Lung (tissue), 12 donors: ENCODE data around the gene SMPX. TPM values are rescaled to one million over a fixed set of nuclear protein-coding genes. Genes with fewer than 3 reads are reported as not detected.

Experiments
- ATAC-seq: fragments of 200-7000 bp; cut with Tn5 transposase; one replicate; pipeline ENCODE4 v1.9.1; 2020; ENCODE audit warnings: moderate number of reproducible peaks; ENCODE audit not compliant: insufficient read depth, low FRiP score
- DNase-seq, 3 donors: peaks; one replicate each; pipeline ENCODE4 v3.0.0-alpha.2; 2013 to 2017
- H3K27ac ChIP-seq, 2 donors: one replicate each; pipeline ENCODE4 v1.5.1; 2013; ENCODE audit warnings: mild to moderate bottlenecking in 2 of 2, moderate library complexity in 2 of 2, control low read depth in 1 of 2, inconsistent platforms in 1 of 2, low read depth in 1 of 2, low read length in 1 of 2
- H3K27me3 ChIP-seq, 3 donors: one replicate each; pipeline ENCODE4 v1.5.1; 2013; ENCODE audit warnings: low read length in 2 of 3; ENCODE audit not compliant: control insufficient read depth in 3 of 3, insufficient read depth in 3 of 3
- H3K36me3 ChIP-seq, 4 donors: one replicate each; pipeline ENCODE4 v1.5.1; 2013; ENCODE audit warnings: low read length in 4 of 4, mild to moderate bottlenecking in 1 of 4, moderate library complexity in 1 of 4; ENCODE audit not compliant: control insufficient read depth in 4 of 4, insufficient read depth in 4 of 4
- H3K4me1 ChIP-seq, 5 donors: one replicate each; pipeline ENCODE4 v1.5.1; 2013; ENCODE audit warnings: low read length in 5 of 5, mild to moderate bottlenecking in 2 of 5, moderate library complexity in 1 of 5; ENCODE audit not compliant: control insufficient read depth in 5 of 5, insufficient read depth in 5 of 5
- H3K4me3 ChIP-seq: one replicate; pipeline ENCODE4 v1.5.1; 2013; ENCODE audit warnings: mild to moderate bottlenecking, control low read depth, moderate library complexity
- H3K9ac ChIP-seq, 2 donors: one replicate each; pipeline ENCODE4 v1.5.1; 2013; ENCODE audit warnings: low read length in 2 of 2, control low read depth in 1 of 2; ENCODE audit not compliant: insufficient read depth in 1 of 2
- H3K9me3 ChIP-seq, 4 donors: one replicate each; pipeline ENCODE4 v1.5.1; 2013; ENCODE audit warnings: low read length in 3 of 4, mild to moderate bottlenecking in 1 of 4, moderate library complexity in 1 of 4; ENCODE audit not compliant: control insufficient read depth in 4 of 4, insufficient read depth in 3 of 4
- CTCF ChIP-seq: IDR thresholded peaks from 2 replicates; pipeline ENCODE4 v1.5.1; 2012; ENCODE audit warnings: mild to moderate bottlenecking; ENCODE audit errors: control extremely low read depth, extremely low read depth
- WGBS, 2 donors: extraction: QIAGEN DNeasy Blood & Tissue Kit; methylation state at CpG; one replicate each; pipeline ENCODE4 v1.1.7; 2013; 5-methylcytosine and 5-hydroxymethylcytosine counted together
- polyA plus RNA-seq, 2 donors: library from polyadenylated mRNA; stranded (reverse); fragments of 200-250 nt; gene quantifications; one replicate each; pipeline ENCODE4 v1.2.1, GENCODE V29; 2013
- total RNA-seq, 2 donors: library from RNA; depleted of rRNA in 1 of 2; stranded (reverse); fragments of >200 nt in 1 of 2; gene quantifications; one replicate each; pipeline ENCODE4 v1.2.1, GENCODE V29; 2014 to 2021
- donor health status: control.
- donor health status: control.
- donor health status: Bipolar disorder and iron deficiency.
- donor health status: healthy.
- donor health status: DM: yes; HTN: yes; CAD: no.

Gene SMPX
- total and polyA plus RNA-seq, 4 donors: 0.08 to 2.3 TPM; not detected in 2

DNA sequence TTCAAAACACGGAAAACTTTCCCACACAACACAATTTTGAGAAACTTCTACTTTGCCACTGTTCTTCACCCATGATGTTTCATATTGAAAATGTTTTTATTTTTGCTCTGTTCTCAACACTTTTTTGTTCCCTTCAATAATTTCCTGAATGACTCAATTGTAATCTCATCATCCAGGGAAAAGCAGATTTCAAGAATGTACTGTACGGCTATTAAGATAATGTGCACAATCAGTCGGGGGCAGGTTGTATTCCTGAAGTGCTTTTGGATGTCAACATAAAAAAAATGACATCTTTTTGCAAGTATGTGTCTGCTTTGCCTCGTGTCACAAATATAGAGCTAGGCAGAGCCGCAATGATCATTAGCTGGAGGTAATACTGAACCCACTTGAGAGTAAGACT is 9.7 kb downstream of the SMPX start:
- WGBS, 2 donors: 38 to 54% methylated on average over 5 of the region's 5 CpGs
- Histone ChIP-seq H3K4me3 (no peak overlapping the region), H3K9me3 (no peaks in the 10 kb centered on the region), H3K27me3 (peaks cover 0 to 18% (median 15%) of the 10 kb centered on the region in 3 donors), H3K27ac (peak overlapping the region in 1 of 2 donors; percentile 9), H3K4me1 (no peaks in the 10 kb centered on the region), H3K36me3 (no peaks in the 10 kb centered on the region), H3K9ac (no peak overlapping the region)
- ATAC-seq (no peak), DNase-seq (no peak)
- no peak for TF ChIP-seq CTCF

DNA sequence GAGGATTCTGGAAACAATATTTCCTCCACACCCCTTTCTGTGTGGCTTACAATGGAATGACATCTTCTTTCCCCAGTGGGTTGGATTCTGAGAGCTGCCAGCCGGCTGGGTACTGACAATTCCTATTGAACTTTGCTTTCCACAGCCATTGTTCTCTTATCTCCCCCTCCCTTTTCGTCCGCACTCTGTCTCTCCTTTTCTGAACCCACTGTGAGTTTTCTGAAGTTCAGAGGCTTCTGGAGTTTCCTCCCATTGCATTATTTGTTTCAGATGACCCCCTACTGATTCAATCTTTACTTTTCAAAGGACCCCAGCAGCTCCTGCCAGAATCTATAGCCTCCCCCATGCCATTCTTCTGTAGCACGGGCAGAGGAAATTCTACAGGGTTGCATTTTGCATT is 10.4 kb downstream of the SMPX start:
- Histone ChIP-seq H3K4me1 (no peaks in the 10 kb centered on the region), H3K9ac (no peak overlapping the region), H3K9me3 (no peaks in the 10 kb centered on the region), H3K27ac (peak overlapping the region in 1 of 2 donors; percentile 60), H3K36me3 (no peaks in the 10 kb centered on the region), H3K27me3 (peaks cover 0 to 15% (median 11%) of the 10 kb centered on the region in 3 donors), H3K4me3 (no peak overlapping the region)
- WGBS, 2 donors: 29 to 30% methylated on average over 4 of the region's 4 CpGs
- no peak for TF ChIP-seq CTCF
- ATAC-seq: no peak
- peak in 1 of 3 donors; percentile 10 for DNase-seq

DNA sequence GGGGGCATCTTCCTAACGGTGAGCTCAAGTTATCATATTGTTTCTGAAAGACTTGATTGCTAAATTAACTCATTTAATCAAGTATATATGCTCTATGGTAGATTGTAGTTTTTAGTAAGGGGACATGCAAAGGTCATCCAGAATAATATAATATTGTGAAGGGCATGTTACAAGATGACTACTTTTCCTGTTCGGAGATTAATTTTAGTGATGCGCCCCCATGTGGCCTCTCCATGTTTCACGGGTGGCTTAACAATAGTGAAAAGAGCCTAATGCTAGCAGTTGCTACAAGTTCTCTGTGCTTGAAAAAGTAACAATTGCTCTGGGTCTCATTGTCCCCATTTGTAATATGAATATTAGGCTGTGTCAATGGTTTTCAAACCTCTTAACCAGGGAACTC is 12.2 kb downstream of the SMPX start:
- peak; percentile 24 for TF ChIP-seq CTCF
- Histone ChIP-seq H3K9ac (no peak overlapping the region), H3K27me3 (peaks cover 0 to 22% (median 13%) of the 10 kb centered on the region in 3 donors), H3K4me3 (no peak overlapping the region), H3K36me3 (no peaks in the 10 kb centered on the region), H3K4me1 (peaks cover 0 to 12% (median 2%) of the 10 kb centered on the region in 5 donors), H3K27ac (no peak overlapping the region), H3K9me3 (no peaks in the 10 kb centered on the region)
- 31 to 44% methylated on average over 4 of the region's 4 CpGs for WGBS, 2 donors
- DNase-seq (no peak), ATAC-seq (no peak)

GRCh38 chrX:21744721-21745120 is 13.2 kb downstream of the SMPX start:
- 34 to 83% methylated on average over 1 of the region's 1 CpG for WGBS, 2 donors
- Histone ChIP-seq H3K9ac (no peak overlapping the region), H3K36me3 (no peaks in the 10 kb centered on the region), H3K4me3 (no peak overlapping the region), H3K27me3 (peaks cover 0 to 26% (median 13%) of the 10 kb centered on the region in 3 donors), H3K9me3 (no peaks in the 10 kb centered on the region), H3K4me1 (peaks cover 0 to 15% (median 6%) of the 10 kb centered on the region in 5 donors), H3K27ac (no peak overlapping the region)
- ATAC-seq: no peak
- no peak for TF ChIP-seq CTCF
- no peak for DNase-seq
